ENCODE measurements around the gene TACO1.
A peak's percentile ranks its signal among the peaks of the same experiment; 100 is the strongest.

The TACO1 gene

DNA sequence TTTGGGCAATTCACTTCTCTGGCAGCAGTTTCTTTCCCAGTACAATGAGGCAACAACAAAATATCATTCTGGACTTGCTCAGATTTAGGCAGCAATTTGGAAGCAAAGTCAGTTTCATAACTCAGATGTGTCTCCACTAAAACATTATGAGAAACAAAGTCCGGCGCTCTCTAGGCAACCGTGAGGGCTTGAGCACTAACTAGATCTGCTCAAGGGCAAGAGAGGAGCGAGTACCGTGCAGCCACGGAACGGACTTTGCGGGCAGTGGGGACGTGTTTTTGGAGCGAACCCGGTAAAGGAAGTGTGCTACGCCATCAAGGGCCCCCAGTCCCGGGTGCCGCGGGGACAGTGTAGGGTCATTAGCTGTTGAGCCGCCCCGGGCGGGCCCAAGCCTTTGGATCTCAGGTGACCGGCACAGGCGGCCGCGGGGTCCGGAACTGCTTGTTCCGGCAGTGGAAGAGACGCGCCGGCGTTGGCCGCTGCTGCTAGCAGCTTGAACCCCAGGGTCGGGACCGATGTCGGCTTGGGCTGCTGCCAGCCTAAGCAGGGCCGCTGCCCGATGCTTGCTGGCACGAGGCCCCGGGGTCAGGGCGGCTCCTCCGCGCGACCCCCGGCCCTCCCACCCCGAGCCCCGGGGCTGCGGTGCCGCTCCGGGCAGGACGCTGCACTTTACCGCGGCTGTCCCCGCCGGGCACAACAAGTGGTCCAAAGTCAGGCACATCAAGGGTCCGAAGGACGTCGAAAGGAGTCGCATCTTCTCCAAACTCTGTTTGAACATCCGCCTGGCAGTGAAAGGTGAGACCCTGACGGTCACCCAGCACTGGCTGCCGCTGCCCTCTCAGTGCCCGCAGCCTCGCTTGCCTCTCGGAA is at the start of gene TACO1:
TACO1 (plus strand) TSS at position 327 of the 870 bp plus-strand sequence; CDS start at position 516, 189 bp downstream.
- TF ChIP-seq EZH2phosphoT487 (IDR thresholded peaks at IDR 0.05; ENCODE audit: low read depth) = no peak
- TF ChIP-seq, protein P1, sequence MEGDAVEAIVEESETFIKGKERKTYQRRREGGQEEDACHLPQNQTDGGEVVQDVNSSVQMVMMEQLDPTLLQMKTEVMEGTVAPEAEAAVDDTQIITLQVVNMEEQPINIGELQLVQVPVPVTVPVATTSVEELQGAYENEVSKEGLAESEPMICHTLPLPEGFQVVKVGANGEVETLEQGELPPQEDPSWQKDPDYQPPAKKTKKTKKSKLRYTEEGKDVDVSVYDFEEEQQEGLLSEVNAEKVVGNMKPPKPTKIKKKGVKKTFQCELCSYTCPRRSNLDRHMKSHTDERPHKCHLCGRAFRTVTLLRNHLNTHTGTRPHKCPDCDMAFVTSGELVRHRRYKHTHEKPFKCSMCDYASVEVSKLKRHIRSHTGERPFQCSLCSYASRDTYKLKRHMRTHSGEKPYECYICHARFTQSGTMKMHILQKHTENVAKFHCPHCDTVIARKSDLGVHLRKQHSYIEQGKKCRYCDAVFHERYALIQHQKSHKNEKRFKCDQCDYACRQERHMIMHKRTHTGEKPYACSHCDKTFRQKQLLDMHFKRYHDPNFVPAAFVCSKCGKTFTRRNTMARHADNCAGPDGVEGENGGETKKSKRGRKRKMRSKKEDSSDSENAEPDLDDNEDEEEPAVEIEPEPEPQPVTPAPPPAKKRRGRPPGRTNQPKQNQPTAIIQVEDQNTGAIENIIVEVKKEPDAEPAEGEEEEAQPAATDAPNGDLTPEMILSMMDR (IDR thresholded peaks at IDR 0.05; ENCODE audit: low read depth, low read length) = no peak

DNA sequence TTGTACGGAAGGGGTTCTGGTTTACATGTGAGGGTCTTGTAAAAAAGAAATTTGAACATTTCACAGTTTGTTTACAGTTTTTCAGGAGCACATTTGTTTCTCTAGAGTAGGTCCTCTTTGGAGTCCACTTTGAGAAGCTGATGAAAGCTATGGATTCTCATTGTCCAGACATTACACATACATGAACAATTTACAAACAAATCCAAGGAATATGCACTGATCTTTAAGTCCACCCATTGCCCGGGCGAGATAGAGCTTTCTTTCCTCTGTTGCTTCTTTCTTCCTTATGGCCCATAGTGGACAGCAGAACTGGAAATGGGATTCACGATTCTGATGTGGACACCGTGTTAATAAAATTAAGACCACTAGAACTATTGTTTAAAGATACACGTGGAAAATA is 48.5 kb upstream of the TACO1 start:
- peaks cover 79% of the 10 kb centered on the region for H3K79me2 ChIP-seq (ENCODE audit: low read length)
- H2AFZ ChIP-seq (ENCODE audit: low read depth, low read length) = no peak overlapping the region
- TF ChIP-seq, protein P1 (IDR thresholded peaks at IDR 0.05; ENCODE audit: low read depth, low read length) = no peak
- no peak for TF ChIP-seq EZH2phosphoT487 (IDR thresholded peaks at IDR 0.05; ENCODE audit: low read depth)
- peak overlapping the region; percentile 17; the same call in 1 of the 2 replicates for H3K9ac ChIP-seq (ENCODE audit: low read length)
- H3K27me3 ChIP-seq (ENCODE audit: low read depth, low read length) = no peaks in the 10 kb centered on the region
- H3K4me1 ChIP-seq (ENCODE audit: low read length) = peaks cover 15% of the 10 kb centered on the region
- H3K4me2 ChIP-seq (ENCODE audit: low read length) = peak overlapping the region; percentile 61
- H3K27ac ChIP-seq (ENCODE audit: low read length) = no peak overlapping the region
- H3K36me3 ChIP-seq (replicated peaks; ENCODE audit: low read depth, low read length) = peaks cover 19% of the 10 kb centered on the region
- H4K20me1 ChIP-seq (ENCODE audit: insufficient read depth, low read length) = peaks cover 54% of the 10 kb centered on the region
- H3K4me3 ChIP-seq (ENCODE audit: low read length) = peak overlapping the region; percentile 92
- no peaks in the 10 kb centered on the region for H3K9me3 ChIP-seq (ENCODE audit: insufficient read depth, low read length)

More for the DNA sequence above, at the start of gene TACO1:
- Histone ChIP-seq H3K79me2 (ENCODE audit: low read length) (peaks cover 15% of the 10 kb centered on the region), H3K27ac (ENCODE audit: low read length) (peak within 1 kb of the TSS; percentile 39), H3K36me3 (replicated peaks; ENCODE audit: low read depth, low read length) (no peaks in the 10 kb centered on the region), H3K4me1 (ENCODE audit: low read length) (peaks cover 13% of the 10 kb centered on the region), H3K27me3 (ENCODE audit: low read depth, low read length) (no peaks in the 10 kb centered on the region), H3K9me3 (ENCODE audit: insufficient read depth, low read length) (no peaks in the 10 kb centered on the region), H3K9ac (ENCODE audit: low read length) (peak within 1 kb of the TSS; percentile 81), H3K4me3 (ENCODE audit: low read length) (peak within 1 kb of the TSS; percentile 91), H3K4me2 (ENCODE audit: low read length) (peak within 1 kb of the TSS; percentile 92), H4K20me1 (ENCODE audit: insufficient read depth, low read length) (no peaks in the 10 kb centered on the region), H2AFZ (ENCODE audit: low read depth, low read length) (peak within 1 kb of the TSS; percentile 99)

GRCh38 chr17:63555500-63556156 is 45.1 kb upstream of the TACO1 start:
- TF ChIP-seq EZH2phosphoT487 (IDR thresholded peaks at IDR 0.05; ENCODE audit: low read depth) = no peak
- TF ChIP-seq, protein P1 (IDR thresholded peaks at IDR 0.05; ENCODE audit: low read depth, low read length) = no peak
- H3K36me3 ChIP-seq (replicated peaks; ENCODE audit: low read depth, low read length) = peaks cover 23% of the 10 kb centered on the region
- peaks cover 76% of the 10 kb centered on the region for H4K20me1 ChIP-seq (ENCODE audit: insufficient read depth, low read length)
- H3K9ac ChIP-seq (ENCODE audit: low read length) = no peak overlapping the region
- H3K27me3 ChIP-seq (ENCODE audit: low read depth, low read length) = no peaks in the 10 kb centered on the region
- peaks cover 97% of the 10 kb centered on the region for H3K79me2 ChIP-seq (ENCODE audit: low read length)
- H3K27ac ChIP-seq (ENCODE audit: low read length) = no peak overlapping the region
- H2AFZ ChIP-seq (ENCODE audit: low read depth, low read length) = no peak overlapping the region
- H3K4me2 ChIP-seq (ENCODE audit: low read length) = no peak overlapping the region
- H3K4me3 ChIP-seq (ENCODE audit: low read length) = no peak overlapping the region
- peaks cover 11% of the 10 kb centered on the region for H3K4me1 ChIP-seq (ENCODE audit: low read length)
- no peaks in the 10 kb centered on the region for H3K9me3 ChIP-seq (ENCODE audit: insufficient read depth, low read length)

- peaks cover 21% of the 10 kb centered on the region for H3K36me3 ChIP-seq (replicated peaks; ENCODE audit: low read depth, low read length)
- H3K27me3 ChIP-seq (ENCODE audit: low read depth, low read length) = no peaks in the 10 kb centered on the region
- TF ChIP-seq, protein P1 (IDR thresholded peaks at IDR 0.05; ENCODE audit: low read depth, low read length) = no peak
- no peak for TF ChIP-seq EZH2phosphoT487 (IDR thresholded peaks at IDR 0.05; ENCODE audit: low read depth)
- no peaks in the 10 kb centered on the region for H3K9me3 ChIP-seq (ENCODE audit: insufficient read depth, low read length)
- H3K9ac ChIP-seq (ENCODE audit: low read length) = no peak overlapping the region
- no peak overlapping the region for H2AFZ ChIP-seq (ENCODE audit: low read depth, low read length)
- no peak overlapping the region for H3K4me3 ChIP-seq (ENCODE audit: low read length)
- H3K4me2 ChIP-seq (ENCODE audit: low read length) = no peak overlapping the region
- H3K4me1 ChIP-seq (ENCODE audit: low read length) = peaks cover 4% of the 10 kb centered on the region
- H4K20me1 ChIP-seq (ENCODE audit: insufficient read depth, low read length) = peaks cover 69% of the 10 kb centered on the region
- H3K27ac ChIP-seq (ENCODE audit: low read length) = no peak overlapping the region
- H3K79me2 ChIP-seq (ENCODE audit: low read length) = peaks cover 96% of the 10 kb centered on the region
Measured at GRCh38 chr17:63557416-63557815, 43.3 kb upstream of the TACO1 start.
